ENCODE measurements around the gene SLC66A2. TPM values are rescaled to one million over a fixed set of nuclear protein-coding genes. Genes with fewer than 3 reads are reported as not detected.

Gene SLC66A2
- total RNA-seq, 2 experiments from 2014 or later: 44.5 to 44.8 TPM

- H3K9me3 Mint-ChIP-seq: no peaks in the 10 kb centered on the region
- no peak for TF ChIP-seq CTCF (IDR thresholded peaks at IDR 0.05)
Observed at GRCh38 chr18:79874553-79875530, 76.6 kb downstream of the SLC66A2 start.

GRCh38 chr18:79873449-79874110 is 77.9 kb downstream of the SLC66A2 start:
- Mint-ChIP-seq H3K4me1 (ENCODE audit: low read depth) (no peaks in the 10 kb centered on the region), H3K9me3 (no peaks in the 10 kb centered on the region), H3K36me3 (ENCODE audit: low read depth) (no peaks in the 10 kb centered on the region), H3K4me3 (no peak overlapping the region), H3K27me3 (no peaks in the 10 kb centered on the region), H3K27ac (no peak overlapping the region)
- peaks cover 0 to 21% of the 10 kb centered on the region in 2 experiments for H3K9me3 ChIP-seq (ENCODE audit: control insufficient read depth in 1 of 2, insufficient read depth in 1 of 2, low read length in 2 of 2)
- no peak for TF ChIP-seq CTCF (IDR thresholded peaks at IDR 0.05)
- POLR2A ChIA-PET: no interaction called here
- H3K27me3 ChIP-seq (ENCODE audit: control insufficient read depth in 1 of 2, insufficient read depth in 2 of 2, low read length in 2 of 2): no peaks in the 10 kb centered on the region
- no peak overlapping the region for H3K27ac ChIP-seq (ENCODE audit: low read depth in 1 of 2, low read length in 2 of 2)
- no peaks in the 10 kb centered on the region for H3K4me1 ChIP-seq (ENCODE audit: insufficient read depth, low read length)
- CTCF ChIA-PET: no interaction called here
- intact Hi-C loops (cut with DNase I, micrococcal nuclease): no loop called here
- no peak overlapping the region for H3K4me3 ChIP-seq (ENCODE audit: low read length)
- no peak for DNase-seq
- no peak for ATAC-seq (ENCODE audit: poor library complexity)
- no peaks in the 10 kb centered on the region for H3K36me3 ChIP-seq (ENCODE audit: insufficient read depth, low read length)

More at GRCh38 chr18:79874553-79875530, 76.6 kb downstream of the SLC66A2 start:
- H3K27ac Mint-ChIP-seq: no peak overlapping the region
- no peak overlapping the region for H3K4me3 Mint-ChIP-seq
- CTCF ChIA-PET: no interaction called here
- H3K27ac ChIP-seq (ENCODE audit: low read depth in 1 of 2, low read length in 2 of 2): no peak overlapping the region
- DNase-seq: no peak
- no peaks in the 10 kb centered on the region for H3K4me1 Mint-ChIP-seq (ENCODE audit: low read depth)
- no peaks in the 10 kb centered on the region for H3K27me3 Mint-ChIP-seq
- POLR2A ChIA-PET: no interaction called here
- intact Hi-C loops (cut with DNase I, micrococcal nuclease): no loop called here
- no peaks in the 10 kb centered on the region for H3K36me3 ChIP-seq (ENCODE audit: insufficient read depth, low read length)
- peaks cover 0 to 23% of the 10 kb centered on the region in 2 experiments for H3K9me3 ChIP-seq (ENCODE audit: control insufficient read depth in 1 of 2, insufficient read depth in 1 of 2, low read length in 2 of 2)
- no peaks in the 10 kb centered on the region for H3K36me3 Mint-ChIP-seq (ENCODE audit: low read depth)
- H3K27me3 ChIP-seq (ENCODE audit: control insufficient read depth in 1 of 2, insufficient read depth in 2 of 2, low read length in 2 of 2): no peaks in the 10 kb centered on the region
- H3K4me3 ChIP-seq (ENCODE audit: low read length): no peak overlapping the region
- ATAC-seq (ENCODE audit: poor library complexity): no peak
- no peaks in the 10 kb centered on the region for H3K4me1 ChIP-seq (ENCODE audit: insufficient read depth, low read length)

- POLR2A ChIA-PET: no interaction called here
- DNase-seq (no peak), ATAC-seq (ENCODE audit: poor library complexity) (no peak)
- H3K4me3 ChIP-seq (ENCODE audit: low read length): no peak overlapping the region
- no peak overlapping the region for H3K4me3 Mint-ChIP-seq
- intact Hi-C loops (cut with DNase I, micrococcal nuclease): no loop called here
- H3K9me3 ChIP-seq (ENCODE audit: control insufficient read depth in 1 of 2, insufficient read depth in 1 of 2, low read length in 2 of 2): peaks cover 0 to 18% of the 10 kb centered on the region in 2 experiments
- no peaks in the 10 kb centered on the region for H3K36me3 Mint-ChIP-seq (ENCODE audit: low read depth)
- H3K27ac ChIP-seq (ENCODE audit: low read depth in 1 of 2, low read length in 2 of 2): no peak overlapping the region
- no peaks in the 10 kb centered on the region for H3K27me3 ChIP-seq (ENCODE audit: control insufficient read depth in 1 of 2, insufficient read depth in 2 of 2, low read length in 2 of 2)
- no peak for TF ChIP-seq CTCF (IDR thresholded peaks at IDR 0.05)
- H3K9me3 Mint-ChIP-seq: no peaks in the 10 kb centered on the region
- CTCF ChIA-PET: no interaction called here
- H3K27ac Mint-ChIP-seq: no peak overlapping the region
- H3K27me3 Mint-ChIP-seq: no peaks in the 10 kb centered on the region
- no peaks in the 10 kb centered on the region for H3K4me1 Mint-ChIP-seq (ENCODE audit: low read depth)
- no peaks in the 10 kb centered on the region for H3K36me3 ChIP-seq (ENCODE audit: insufficient read depth, low read length)
- H3K4me1 ChIP-seq (ENCODE audit: insufficient read depth, low read length): no peaks in the 10 kb centered on the region
Observed at GRCh38 chr18:79872527-79873444, 78.7 kb downstream of the SLC66A2 start.

Data from CD4-positive, alpha-beta T cell (primary cell).